Activated CD8-positive, alpha-beta T cell treated with anti-CD3 and anti-CD28 coated beads for 36 hours (primary cell): ENCODE results near the gene DAPK3. TPM values are rescaled to one million over a fixed set of nuclear protein-coding genes. Genes with fewer than 3 reads are reported as not detected.

Source experiments
- ATAC-seq: fragments of 200-7000 bp; cut with Tn5 transposase; one replicate; pipeline ENCODE4 v1.10.0; 2021; ENCODE audit warnings: mild to moderate bottlenecking, moderate library complexity
- CTCF ChIA-PET: fragments of 350-600 bp; sonication (Branson Sonifier 250); formaldehyde crosslinking; loops from one replicate; lab custom pipeline; 2021; ENCODE audit warnings: antibody characterized with exemption; lab: Charles Lee
- POLR2A ChIA-PET: fragments of 350-600 bp; sonication (Branson Sonifier 250); formaldehyde crosslinking; loops from one replicate; lab custom pipeline; 2021; ENCODE audit warnings: antibody characterized with exemption; lab: Charles Lee
- DNase-seq: peaks from one replicate; pipeline ENCODE4 v3.0.0-alpha.2; 2020
- H3K27ac Mint-ChIP-seq: one replicate; pipeline ENCODE4 v1.8.0; 2021; ENCODE audit warnings: mild to moderate bottlenecking, mixed read lengths
- H3K27me3 Mint-ChIP-seq: one replicate; pipeline ENCODE4 v1.8.0; 2021; ENCODE audit warnings: mixed read lengths
- H3K36me3 Mint-ChIP-seq: one replicate; pipeline ENCODE4 v1.8.0; 2021; ENCODE audit warnings: low read depth, mixed read lengths
- H3K4me1 Mint-ChIP-seq: one replicate; pipeline ENCODE4 v1.8.0; 2021; ENCODE audit warnings: low read depth, mixed read lengths
- H3K4me3 Mint-ChIP-seq: one replicate; pipeline ENCODE4 v1.8.0; 2021; ENCODE audit warnings: mild to moderate bottlenecking, moderate library complexity, mixed read lengths
- H3K9me3 Mint-ChIP-seq: one replicate; pipeline ENCODE4 v1.8.0; 2021; ENCODE audit warnings: mixed read lengths
- CTCF ChIP-seq: fragments of 200-600 bp; IDR thresholded peaks from one replicate; pipeline ENCODE4 v1.8.0; 2022; ENCODE audit warnings: antibody characterized with exemption, mild to moderate bottlenecking
- intact Hi-C: fragments of 100-400 bp; cut with micrococcal nuclease; formaldehyde crosslinking; loops from one replicate; pipeline ENCODE4 v1.10.0; 2022
- total RNA-seq, 2 experiments: library from RNA; stranded (reverse); gene quantifications; one replicate each; pipeline ENCODE4 v1.2.3, GENCODE V29; 2021

DAPK3 gene
- total RNA-seq, 2 experiments from 2014 or later, result 27.2 to 27.5 TPM

GRCh38 chr19:3985643-3986259 is 14.9 kb upstream of the DAPK3 start:
- Mint-ChIP-seq H3K27me3 (no peaks in the 10 kb centered on the region), H3K27ac (peak overlapping the region; percentile 95), H3K4me1 (peaks cover 49% of the 10 kb centered on the region), H3K36me3 (peaks cover 47% of the 10 kb centered on the region), H3K4me3 (peak overlapping the region; percentile 94), H3K9me3 (peaks cover under 1% of the 10 kb centered on the region)
- no peak for TF ChIP-seq CTCF
- no peak for DNase-seq
- intact Hi-C loops, result loop anchor here (5.0 kb wide), 1 partner anchor 132 kb away; no protein-coding TSS in a partner anchor
- CTCF ChIA-PET, result interaction anchor here (0.8 to 2.5 kb wide), 10 partner anchors 11 to 223 kb away, joined by 3 to 17 read pairs (median 4); partner anchors contain the start of genes DAPK3, MRPL54 and PIAS4
- POLR2A ChIA-PET, result interaction anchor here (0.6 to 7.8 kb wide), 20 partner anchors 10 to 669 kb away, joined by 3 to 131 read pairs (median 4); partner anchors contain the start of genes APBA3, DAPK3, MRPL54 and PIAS4
- no peak for ATAC-seq

- intact Hi-C loops, result loop anchor here (5.0 kb wide), 1 partner anchor 132 kb away; no protein-coding TSS in a partner anchor
- H3K27me3 Mint-ChIP-seq, result no peaks in the 10 kb centered on the region
- H3K4me3 Mint-ChIP-seq, result peak within 1 kb of the TSS; percentile 94
- H3K36me3 Mint-ChIP-seq, result peaks cover 51% of the 10 kb centered on the region
- peak; percentile 88 for DNase-seq
- peak; percentile 49 for ATAC-seq
- no peak for TF ChIP-seq CTCF
- ChIA-PET CTCF (interaction anchor here (0.7 to 2.5 kb wide), 11 partner anchors 10 to 680 kb away, joined by 3 to 17 read pairs (median 4); partner anchors contain the start of genes DAPK3, MRPL54 and PIAS4), POLR2A (interaction anchor here (0.6 to 7.8 kb wide), 24 partner anchors 9 to 670 kb away, joined by 3 to 131 read pairs (median 4); partner anchors contain the start of genes APBA3, DAPK3, MRPL54 and PIAS4)
- peak within 1 kb of the TSS; percentile 95 for H3K27ac Mint-ChIP-seq
- no peaks in the 10 kb centered on the region for H3K9me3 Mint-ChIP-seq
- peaks cover 46% of the 10 kb centered on the region for H3K4me1 Mint-ChIP-seq
Measured at GRCh38 chr19:3984908-3985642, 14.2 kb upstream of the DAPK3 start, which contains the start of gene EEF2. Gene EEF2, minus strand, starts transcription at chr19:3985463. Its CDS starts 83 bp downstream, at chr19:3985380.

GRCh38 chr19:3984584-3984907 is 13.6 kb upstream of the DAPK3 start:
- Mint-ChIP-seq H3K9me3 (no peaks in the 10 kb centered on the region), H3K27ac (peak overlapping the region; percentile 95), H3K4me3 (peak overlapping the region; percentile 94), H3K4me1 (peaks cover 46% of the 10 kb centered on the region), H3K27me3 (no peaks in the 10 kb centered on the region), H3K36me3 (peaks cover 55% of the 10 kb centered on the region)
- ChIA-PET CTCF (interaction anchor here (0.7 to 2.5 kb wide), 2 partner anchors 14 to 680 kb away, joined by 3 to 16 read pairs; partner anchors contain the start of gene DAPK3), POLR2A (interaction anchor here (0.6 to 7.8 kb wide), 15 partner anchors 9 to 223 kb away, joined by 3 to 131 read pairs (median 5); partner anchors contain the start of genes APBA3, DAPK3, MRPL54 and PIAS4)
- ATAC-seq (no peak), DNase-seq (no peak)
- intact Hi-C loops, result no loop called here
- no peak for TF ChIP-seq CTCF

- DNase-seq, result no peak
Measured at GRCh38 chr19:3983936-3984583, 13.2 kb upstream of the DAPK3 start.

More at GRCh38 chr19:3983936-3984583, 13.2 kb upstream of the DAPK3 start:
- intact Hi-C loops, result no loop called here
- CTCF ChIA-PET, result interaction anchor here (2.5 kb wide), 1 partner anchor 13 kb away, joined by 16 read pairs; the partner anchor contains the start of gene DAPK3
- ATAC-seq, result no peak
- Mint-ChIP-seq H3K36me3 (peaks cover 60% of the 10 kb centered on the region), H3K4me1 (peaks cover 49% of the 10 kb centered on the region), H3K27ac (peak overlapping the region; percentile 95), H3K27me3 (no peaks in the 10 kb centered on the region), H3K9me3 (no peaks in the 10 kb centered on the region), H3K4me3 (peak overlapping the region; percentile 94)
- TF ChIP-seq CTCF, result no peak
- POLR2A ChIA-PET, result interaction anchor here (0.6 to 7.8 kb wide), 15 partner anchors 8 to 263 kb away, joined by 3 to 131 read pairs (median 5); partner anchors contain the start of genes APBA3, DAPK3, MRPL54 and PIAS4
